Psoas muscle (tissue), 8 donors: ENCODE results near the gene OSM. TPM values are rescaled to one million over a fixed set of nuclear protein-coding genes. Genes with fewer than 3 reads are reported as not detected.

Experiments used
- ATAC-seq, 4 donors: fragments of 200-7000 bp; cut with Tn5 transposase; one replicate each; pipeline ENCODE4 v1.9.1; 2020; ENCODE audit warnings: moderate library complexity in 3 of 4, mild to moderate bottlenecking in 2 of 4
- DNase-seq, 2 donors: peaks; one replicate each; pipeline ENCODE4 v3.0.0-alpha.2; 2020
- H3K27ac ChIP-seq: fragments of 200-600 bp; one replicate; pipeline ENCODE4 v1.8.0; 2022
- H3K27me3 ChIP-seq, 3 donors: fragments of 200-600 bp in 1 of 3; one replicate each; pipeline versions ENCODE4 v1.6.1 to v1.8.0; 2013 to 2022; ENCODE audit warnings: low read length in 2 of 3, mild to moderate bottlenecking in 2 of 3, moderate library complexity in 1 of 3; ENCODE audit not compliant: insufficient read depth in 3 of 3
- H3K36me3 ChIP-seq, 2 donors: fragments of 200-600 bp in 1 of 2; one replicate each; pipeline versions ENCODE4 v1.6.1 to v1.8.0; 2013 to 2022; ENCODE audit warnings: low read depth in 1 of 2, mild to moderate bottlenecking in 1 of 2, moderate library complexity in 1 of 2; ENCODE audit not compliant: insufficient read depth in 1 of 2
- H3K4me1 ChIP-seq: fragments of 200-600 bp; one replicate; pipeline ENCODE4 v1.8.0; 2022
- H3K4me3 ChIP-seq: fragments of 200-600 bp; one replicate; pipeline ENCODE4 v1.8.0; 2022; ENCODE audit warnings: mild to moderate bottlenecking
- H3K9me3 ChIP-seq: fragments of 200-600 bp; one replicate; pipeline ENCODE4 v1.8.0; 2022
- CTCF ChIP-seq: fragments of 200-600 bp; IDR thresholded peaks from one replicate; pipeline ENCODE4 v1.8.0; 2022; ENCODE audit warnings: antibody characterized with exemption
- WGBS, 3 donors: extraction: QIAGEN DNeasy Blood & Tissue Kit; methylation state at CpG; one replicate each; pipeline versions ENCODE4 v1.1.6 to v1.1.7; 2013; 5-methylcytosine and 5-hydroxymethylcytosine counted together
- intact Hi-C, 2 donors: fragments of 100-400 bp; cut with DNase I; formaldehyde crosslinking; loops; one replicate each; pipeline versions ENCODE4 v1.11.0 to v1.14.2; 2022
- polyA plus RNA-seq, 3 donors: library from polyadenylated mRNA; stranded (reverse); fragments of 200-250 nt; gene quantifications; one replicate each; pipeline ENCODE4 v1.2.3, GENCODE V29; 2013
- total RNA-seq, 4 donors: library from RNA; stranded (reverse); fragmentation: NEBNext Ultra II Directional in 2 of 4; extraction: Animal tissue kit (Norgen Biotek cat#: 25700) in 2 of 4; gene quantifications; one replicate each; pipeline versions ENCODE4 v1.2.1 to v1.2.4, GENCODE V29; 2021 to 2023
- donor health status: healthy with polysubstance abuse.
- donor health status: DM: no; HTN: no; CAD: no; lungs with moderate emphysema.
- donor health status: Bipolar disorder and iron deficiency.
- donor health status: healthy.
- donor health status: DM: yes; HTN: yes; CAD: no.
- donor health status: DM: no; HTN: no; CAD: no.
- donor health status: DM: no; HTN: no; CAD: no.
- donor health status: DM: yes; HTN: yes; CAD: no.

Gene OSM
- total and polyA plus RNA-seq, 7 donors: 0.08 to 0.39 (median 0.23) TPM; not detected in 3

GRCh38 chr22:30289980-30290313 lies 23.3 kb upstream of the OSM start:
- ATAC-seq: peak; percentile 2 to 21 (median 6)
- WGBS, 3 donors: 26 to 39% (median 26%) methylated on average over 12 of the region's 12 CpGs

DNA sequence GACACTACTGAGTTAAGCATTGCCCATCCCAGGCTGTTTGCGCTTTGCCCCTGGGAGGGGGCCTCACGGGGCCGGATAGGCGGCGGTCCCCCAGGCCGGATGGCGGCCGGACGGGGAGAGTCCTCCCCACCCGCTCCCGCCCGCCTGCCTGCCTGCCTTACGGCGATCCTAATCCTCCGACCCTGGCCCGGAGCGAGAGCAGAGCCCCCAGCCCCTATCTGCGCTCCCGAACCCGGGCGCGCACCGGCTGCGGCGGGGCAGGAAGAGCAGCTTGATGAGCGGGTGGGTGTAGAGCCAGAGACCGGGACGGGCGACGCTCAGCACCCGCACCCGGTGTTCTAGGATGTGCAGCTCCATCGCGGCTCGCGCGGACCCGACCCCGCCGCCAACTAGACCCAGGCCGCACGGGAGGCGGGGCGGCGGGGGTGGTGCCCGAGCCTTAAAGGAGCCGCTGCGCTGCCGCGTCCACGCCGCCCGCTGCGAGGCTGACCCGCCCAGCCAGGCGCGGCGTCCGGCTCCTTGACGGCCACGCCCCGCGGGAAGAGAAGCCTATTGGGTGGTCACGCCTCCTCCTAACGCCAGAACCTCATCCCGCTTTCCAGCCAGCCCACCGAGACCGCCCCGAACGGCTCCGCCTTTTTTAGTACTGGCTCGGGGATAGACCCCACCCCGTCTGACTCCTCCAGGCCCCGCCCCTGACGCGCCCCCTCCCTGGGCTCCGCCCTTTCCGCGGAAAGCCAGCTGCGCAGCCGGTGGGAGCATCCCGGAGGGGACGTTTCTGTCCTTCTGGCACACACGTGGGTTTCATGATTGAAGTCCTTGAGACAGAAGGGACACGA lies 22.7 kb upstream of the OSM start, which contains the start of gene CASTOR1:
Gene CASTOR1, minus strand, starts transcription at position 365 of the 839 bp plus-strand sequence. Its CDS starts 8 bp downstream, at position 357.
- ATAC-seq (peak; percentile 93 to 95 (median 94)), DNase-seq (peak; percentile 99)
- H3K4me1 ChIP-seq: peaks cover 22% of the 10 kb centered on the region
- peak within 1 kb of the TSS; percentile 94 for H3K4me3 ChIP-seq
- WGBS, 3 donors: 0 to 1% (median 0%) methylated on average over 55 to 85 of the region's 85 CpGs
- H3K27me3 ChIP-seq: no peaks in the 10 kb centered on the region
- peak within 1 kb of the TSS; percentile 76 for H3K27ac ChIP-seq
- no peaks in the 10 kb centered on the region for H3K9me3 ChIP-seq
- H3K36me3 ChIP-seq: peaks cover 0 to 13% of the 10 kb centered on the region in 2 donors
- intact Hi-C loops: loop anchor here in 1 of 2 donors (2.0 kb wide), 1 partner anchor 97 kb away; the partner anchor contains the start of gene RNF215
- no peak for TF ChIP-seq CTCF

More at GRCh38 chr22:30289980-30290313, 23.3 kb upstream of the OSM start:
- Histone ChIP-seq H3K27me3 (no peaks in the 10 kb centered on the region), H3K36me3 (peaks cover 0 to 13% of the 10 kb centered on the region in 2 donors), H3K9me3 (no peaks in the 10 kb centered on the region), H3K4me1 (peaks cover 22% of the 10 kb centered on the region), H3K27ac (peak overlapping the region; percentile 76), H3K4me3 (peak overlapping the region; percentile 94)
- no peak for TF ChIP-seq CTCF
- DNase-seq: no peak
- intact Hi-C loops: loop anchor here in 1 of 2 donors (2.0 to 5.0 kb wide), 2 partner anchors 37 to 97 kb away; partner anchors contain the start of genes RNF215 and TBC1D10A

DNA sequence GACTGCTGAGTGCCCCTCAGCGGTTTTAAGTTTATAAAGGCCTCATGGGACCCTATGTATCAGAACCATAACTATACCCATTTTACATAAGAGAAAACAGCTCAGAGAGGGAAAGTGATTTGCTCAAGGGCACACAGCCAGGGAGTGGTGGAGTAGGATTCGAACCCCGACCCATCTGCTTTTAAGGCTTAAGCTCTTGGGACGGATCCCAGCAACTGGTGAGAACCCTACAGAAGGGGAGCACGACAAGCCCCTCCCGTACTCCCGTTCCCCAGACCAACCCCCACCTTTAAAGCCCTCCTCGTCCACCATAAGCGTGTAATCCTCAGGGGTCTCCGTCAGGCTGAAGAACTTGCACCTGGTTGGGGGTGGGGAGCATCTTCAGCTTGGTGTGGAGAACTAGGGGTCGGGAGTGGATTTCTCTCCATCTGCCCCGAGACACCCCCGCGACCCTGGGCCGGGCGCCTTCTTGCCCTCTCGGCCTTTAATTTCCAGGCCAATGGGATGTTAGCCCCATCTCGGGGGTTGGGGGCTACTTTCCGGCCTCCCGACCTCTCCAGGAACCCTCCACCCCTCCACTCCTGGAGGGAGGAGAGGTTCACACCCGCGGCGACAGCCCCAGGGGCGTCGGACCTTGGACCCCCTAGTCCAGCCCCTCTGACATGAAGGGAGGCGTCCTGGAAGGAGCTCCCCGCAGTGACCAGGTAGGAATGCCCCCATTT lies 21.9 kb upstream of the OSM start:
- TF ChIP-seq CTCF: no peak
- 8 to 10% (median 10%) methylated on average over 27 of the region's 27 CpGs for WGBS, 3 donors
- H3K27ac ChIP-seq: peak overlapping the region; percentile 76
- no peaks in the 10 kb centered on the region for H3K27me3 ChIP-seq
- DNase-seq: no peak
- peak overlapping the region; percentile 94 for H3K4me3 ChIP-seq
- no peaks in the 10 kb centered on the region for H3K9me3 ChIP-seq
- intact Hi-C loops: loop anchor here (1.0 to 2.0 kb wide), 2 partner anchors 68 to 98 kb away; partner anchors contain the start of genes RNF215 (in 1 of the 2) and SF3A1 (in 1 of the 2)
- peaks cover 0 to 13% of the 10 kb centered on the region in 2 donors for H3K36me3 ChIP-seq
- peaks cover 22% of the 10 kb centered on the region for H3K4me1 ChIP-seq
- no peak for ATAC-seq

DNA sequence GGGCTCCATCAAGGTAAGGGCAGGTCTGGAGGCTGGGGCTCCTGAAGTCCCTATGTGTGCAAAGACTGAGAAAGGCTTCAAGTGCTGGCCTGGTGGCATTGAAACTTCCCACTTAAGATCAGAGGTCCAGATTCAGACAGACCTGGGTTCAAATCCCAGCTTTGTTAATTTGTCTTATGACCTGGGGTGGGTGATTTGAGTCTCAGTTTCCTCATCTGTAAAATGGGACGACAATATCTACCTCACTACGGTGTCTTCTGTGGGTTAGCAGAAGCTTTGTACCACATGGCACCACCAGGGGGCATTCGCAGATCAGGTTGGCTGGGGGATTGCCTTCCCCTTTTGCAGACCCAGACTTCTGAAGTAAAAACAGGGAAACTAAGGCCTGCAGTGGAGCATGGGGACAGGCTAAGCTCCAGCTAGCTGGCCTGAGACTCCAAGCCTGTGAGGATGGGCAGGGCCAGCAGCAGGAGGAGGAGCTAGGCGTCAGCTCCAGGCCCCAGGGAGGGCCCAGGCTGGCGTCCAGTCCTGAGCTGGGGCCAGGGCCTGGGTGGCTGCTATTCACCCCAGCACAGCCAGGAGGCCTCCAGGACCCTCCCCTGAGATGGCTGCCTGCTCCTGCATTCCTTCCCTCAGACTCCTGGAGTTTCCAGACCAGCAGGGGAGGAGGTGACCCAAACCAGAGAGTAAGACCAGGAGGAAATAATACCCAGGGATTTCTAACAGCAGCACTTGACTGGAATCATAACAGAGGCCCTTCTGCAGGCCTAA lies 21.2 kb upstream of the OSM start:
- peak overlapping the region; percentile 46 for H3K27ac ChIP-seq
- no peaks in the 10 kb centered on the region for H3K9me3 ChIP-seq
- peak overlapping the region; percentile 94 for H3K4me3 ChIP-seq
- H3K36me3 ChIP-seq: peaks cover 0 to 6% of the 10 kb centered on the region in 2 donors
- peak; percentile 27 to 45 (median 34) for ATAC-seq
- 8 to 9% (median 8%) methylated on average over 5 of the region's 5 CpGs for WGBS, 3 donors
- peaks cover 22% of the 10 kb centered on the region for H3K4me1 ChIP-seq
- intact Hi-C loops: loop anchor here (1.0 to 2.0 kb wide), 5 partner anchors 25 to 179 kb away; partner anchors contain the start of genes RNF215 (in 2 of the 2) and SF3A1 (in 1 of the 2)
- H3K27me3 ChIP-seq: no peaks in the 10 kb centered on the region
- DNase-seq: peak; percentile 83 to 90
- TF ChIP-seq CTCF: peak; percentile 71
